H1 (cell line): ENCODE results near the gene NAA40. TPM values are rescaled to one million over a fixed set of nuclear protein-coding genes. Genes with fewer than 3 reads are reported as not detected.
"Not testable (repeated sequence)": the region's sequence is repeated elsewhere in the genome, so short reads cannot be mapped to it uniquely, and the experiment has no call there.

Experiments used
- CTCF ChIA-PET: fragments of 300-600 bp; sonication (Branson Sonifier 250); formaldehyde crosslinking; loops from one replicate; lab custom pipeline; 2021; ENCODE audit not compliant: partially characterized antibody; lab: Charles Lee
- POLR2A ChIA-PET: fragments of 300-600 bp; sonication (Branson Sonifier 250); formaldehyde crosslinking; loops from one replicate; lab custom pipeline; 2021; ENCODE audit warnings: inconsistent platforms; ENCODE audit not compliant: partially characterized antibody; lab: Charles Lee
- DNase-seq, 2 experiments: peaks; one replicate each; pipeline versions ENCODE4 v3.0.0 to v3.0.0-alpha.2; 2010 to 2022; ENCODE audit warnings: low spot score in 2 of 2, low read depth in 1 of 2, mixed read lengths in 1 of 2
- FAIRE-seq: peaks from 2 replicates; lab custom pipeline; 2011; peaks lifted over from hg19 to GRCh38; lab: Jason Lieb, UNC
- H2AFZ ChIP-seq: 2 replicates; pipeline ENCODE4 v1.8.1; 2012; ENCODE audit warnings: low read length, inconsistent platforms
- H2AK5ac ChIP-seq: 2 replicates; pipeline ENCODE4 v1.6.1; 2013; ENCODE audit warnings: low read depth, low read length
- H2BK120ac ChIP-seq: replicated peaks from 2 replicates; pipeline ENCODE3; 2013; ENCODE audit warnings: low read depth, low read length, inconsistent platforms
- H2BK12ac ChIP-seq: 2 replicates; pipeline ENCODE4 v1.6.1; 2013; ENCODE audit warnings: low read depth, low read length
- H2BK15ac ChIP-seq: 2 replicates; pipeline ENCODE4 v1.6.1; 2013; ENCODE audit warnings: low read length
- H2BK20ac ChIP-seq: 2 replicates; pipeline ENCODE4 v1.6.1; 2013; ENCODE audit warnings: low read length
- H2BK5ac ChIP-seq: 2 replicates; pipeline ENCODE4 v1.6.1; 2013; ENCODE audit warnings: low read depth, low read length
- H3K14ac ChIP-seq: 2 replicates; pipeline ENCODE4 v1.6.1; 2013; ENCODE audit warnings: inconsistent platforms; ENCODE audit not compliant: insufficient read length
- H3K18ac ChIP-seq: 2 replicates; pipeline ENCODE4 v1.6.1; 2013; ENCODE audit warnings: low read length; ENCODE audit errors: extremely low read depth
- H3K23ac ChIP-seq: 2 replicates; pipeline ENCODE4 v1.6.1; 2013; ENCODE audit warnings: inconsistent platforms; ENCODE audit not compliant: insufficient read length
- H3K23me2 ChIP-seq: 2 replicates; pipeline ENCODE4 v1.6.1; 2013; ENCODE audit warnings: low read depth, low read length
- H3K27ac ChIP-seq: 2 replicates; pipeline ENCODE4 v1.6.1; 2011; ENCODE audit warnings: low read depth, low read length, inconsistent platforms
- H3K27me3 ChIP-seq, 4 experiments: replicated peaks in 1 of 4; 1 replicate in 1 of 4; 2 replicates in 3 of 4; pipeline versions ENCODE4 v1.6.1 to v1.8.1; 2011 to 2013; ENCODE audit warnings: low read length in 3 of 4, mild to moderate bottlenecking in 3 of 4, inconsistent platforms in 2 of 4, mixed read lengths in 2 of 4, moderate library complexity in 1 of 4; ENCODE audit not compliant: control insufficient read depth in 3 of 4, insufficient read depth in 3 of 4; ENCODE audit errors: extremely low read depth in 1 of 4
- H3K36me3 ChIP-seq, 4 experiments: 2 replicates each; pipeline versions ENCODE4 v1.6.1 to v1.8.1; 2011 to 2013; ENCODE audit warnings: mild to moderate bottlenecking in 4 of 4, low read length in 3 of 4, moderate library complexity in 2 of 4, control low read depth in 1 of 4, inconsistent platforms in 1 of 4; ENCODE audit not compliant: insufficient read depth in 4 of 4, control insufficient read depth in 2 of 4
- H3K4ac ChIP-seq: replicated peaks from 2 replicates; pipeline ENCODE3; 2013; ENCODE audit warnings: low read length, low read depth, mixed read lengths, inconsistent platforms; ENCODE audit not compliant: insufficient read length
- H3K4me1 ChIP-seq, 4 experiments: replicated peaks in 1 of 4; 1 replicate in 1 of 4; 2 replicates in 3 of 4; pipeline versions ENCODE4 v1.6.1 to v1.8.1; 2011 to 2013; ENCODE audit warnings: low read length in 3 of 4, inconsistent platforms in 2 of 4, mixed read lengths in 1 of 4; ENCODE audit not compliant: insufficient read depth in 4 of 4, control insufficient read depth in 3 of 4
- H3K4me2 ChIP-seq, 2 experiments: 2 replicates each; pipeline versions ENCODE4 v1.6.1 to v1.8.1; 2011 to 2013; ENCODE audit warnings: low read depth in 2 of 2, low read length in 2 of 2, control low read depth in 1 of 2, inconsistent platforms in 1 of 2, mild to moderate bottlenecking in 1 of 2; ENCODE audit not compliant: insufficient read depth in 1 of 2
- H3K4me3 ChIP-seq, 4 experiments: fragments of 200-600, 300-600 bp in 1 of 4; sonication (generic), shearing (Covaris generic), sonication (Bioruptor Twin) in 1 of 4; 2 replicates each; pipeline versions ENCODE4 v1.5.1 to v1.8.1; 2011 to 2016; ENCODE audit warnings: low read length in 4 of 4, low read depth in 3 of 4, control low read depth in 2 of 4, inconsistent platforms in 2 of 4, mild to moderate bottlenecking in 2 of 4, mixed read lengths in 1 of 4, moderate library complexity in 1 of 4; ENCODE audit not compliant: insufficient read depth in 2 of 4; ENCODE audit errors: extremely low read depth in 1 of 4
- H3K56ac ChIP-seq: replicated peaks from 2 replicates; pipeline ENCODE3; 2013; ENCODE audit warnings: low read depth, mild to moderate bottlenecking, mixed read lengths, low read length, inconsistent platforms; ENCODE audit not compliant: insufficient read length
- H3K79me1 ChIP-seq: 2 replicates; pipeline ENCODE4 v1.6.1; 2013; ENCODE audit warnings: low read depth, low read length, control low read depth
- H3K79me2 ChIP-seq, 2 experiments: 2 replicates each; pipeline versions ENCODE4 v1.6.1 to v1.8.1; 2012 to 2013; ENCODE audit warnings: low read length in 2 of 2, mild to moderate bottlenecking in 2 of 2, inconsistent platforms in 1 of 2; ENCODE audit not compliant: insufficient read depth in 2 of 2, control insufficient read depth in 1 of 2
- H3K9ac ChIP-seq, 4 experiments: replicated peaks in 1 of 4; 1 replicate in 1 of 4; 2 replicates in 3 of 4; pipeline versions ENCODE4 v1.6.1 to v1.8.1; 2011 to 2013; ENCODE audit warnings: low read depth in 3 of 4, low read length in 3 of 4, control low read depth in 2 of 4, mild to moderate bottlenecking in 2 of 4, moderate library complexity in 2 of 4, inconsistent platforms in 1 of 4; ENCODE audit errors: extremely low read depth in 1 of 4
- H3K9me3 ChIP-seq, 2 experiments: 2 replicates each; pipeline versions ENCODE4 v1.6.1 to v1.8.1; 2012 to 2013; ENCODE audit warnings: mild to moderate bottlenecking in 2 of 2, moderate library complexity in 2 of 2, control low read depth in 1 of 2, inconsistent platforms in 1 of 2, low read depth in 1 of 2, low read length in 1 of 2, mixed read lengths in 1 of 2; ENCODE audit not compliant: insufficient read depth in 2 of 2
- H4K20me1 ChIP-seq, 2 experiments: replicated peaks in 1 of 2; 2 replicates each; pipeline versions ENCODE3 to v1.8.1; 2011 to 2013; ENCODE audit warnings: inconsistent platforms in 2 of 2, low read length in 2 of 2, mild to moderate bottlenecking in 1 of 2; ENCODE audit not compliant: insufficient read depth in 2 of 2, control insufficient read depth in 1 of 2
- H4K5ac ChIP-seq: 2 replicates; pipeline ENCODE4 v1.6.1; 2013; ENCODE audit warnings: low read length, low read depth, mixed read lengths, inconsistent platforms; ENCODE audit not compliant: insufficient read length
- H4K8ac ChIP-seq: 2 replicates; pipeline ENCODE4 v1.8.0; 2013; ENCODE audit warnings: mild to moderate bottlenecking, moderate library complexity, low read length, inconsistent platforms; ENCODE audit not compliant: insufficient read depth; ENCODE audit errors: extremely low read depth
- H4K91ac ChIP-seq: replicated peaks from 2 replicates; pipeline ENCODE3; 2013; ENCODE audit warnings: low read length, mixed read lengths, inconsistent platforms; ENCODE audit not compliant: insufficient read length
- WGBS, 2 experiments: shearing (Covaris generic) in 1 of 2; methylation state at CpG; one replicate each; pipeline versions ENCODE4 v1.1.6 to v1.1.7; 2013 to 2015; ENCODE audit warnings: low lambda C conversion rate in 2 of 2, mixed read lengths in 2 of 2, inconsistent platforms in 1 of 2, low coverage in 1 of 2, missing lambda C conversion rate in 1 of 2; ENCODE audit not compliant: insufficient replicate concordance in 2 of 2, insufficient coverage in 1 of 2, insufficient read length in 1 of 2; ENCODE audit errors: extremely low coverage in 1 of 2, missing lambda C conversion rate in 1 of 2; 5-methylcytosine and 5-hydroxymethylcytosine counted together
- polyA plus RNA-seq, 7 experiments: library from polyadenylated mRNA; depleted of rRNA in 3 of 7; stranded (reverse) in 5 of 7; unstranded in 2 of 7; fragments of >200 nt in 5 of 7; fragments of 200-250 nt in 2 of 7; gene quantifications; 1 replicate in 5 of 7; 2 replicates in 1 of 7; 4 replicates in 1 of 7; pipeline versions ENCODE4 v1.2.1 to v1.2.3, GENCODE V29; 2011 to 2013; ENCODE audit warnings: missing spikeins in 2 of 7, mixed read lengths in 2 of 7
- total RNA-seq: library from RNA; stranded (reverse); fragmentation: NEBNext Ultra II Directional; extraction: Animal tissue kit (Norgen Biotek cat#: 25700); gene quantifications from 2 replicates; pipeline ENCODE4 v1.2.1, GENCODE V29; 2021

The NAA40 gene
- total and polyA plus RNA-seq, 2 of the 8 experiments (the other 6 are each of a cell fraction or from before 2014, with no cell fraction given), result 20.0 to 31.1 TPM

GRCh38 chr11:63963895-63964294 is 25.1 kb downstream of the NAA40 start:
- WGBS, 2 experiments, result 92% methylated on average over 4 of the region's 4 CpGs; no CpG with 5 or more reads in 1 of the 2 experiments
- CTCF ChIA-PET, result interaction anchor here (1.0 to 1.6 kb wide), 3 partner anchors 16 to 63 kb away, joined by 3 to 5 read pairs (median 3); no protein-coding TSS in a partner anchor

More at GRCh38 chr11:63963895-63964294, 25.1 kb downstream of the NAA40 start:
- H3K4me1 ChIP-seq, H3K4ac ChIP-seq, H3K4me2 ChIP-seq, H3K23me2 ChIP-seq, H4K8ac ChIP-seq, H3K23ac ChIP-seq, H2BK5ac ChIP-seq, H3K79me1 ChIP-seq, H2BK12ac ChIP-seq, H4K5ac ChIP-seq, H3K4me3 ChIP-seq, H2BK20ac ChIP-seq, H2AFZ ChIP-seq, FAIRE-seq, H3K79me2 ChIP-seq, H4K91ac ChIP-seq, H2BK15ac ChIP-seq, H2BK120ac ChIP-seq, H3K18ac ChIP-seq, H3K36me3 ChIP-seq, H3K14ac ChIP-seq, H3K9me3 ChIP-seq, H3K27ac ChIP-seq, H3K9ac ChIP-seq, H2AK5ac ChIP-seq, DNase-seq, H4K20me1 ChIP-seq, H3K56ac ChIP-seq: not testable (repeated sequence)
- peaks cover 0 to 11% (median 0%) of the 10 kb centered on the region in 4 experiments; a peak in 2 of 7 replicates for H3K27me3 ChIP-seq
- POLR2A ChIA-PET, result interaction anchor here (1.6 to 5.4 kb wide), 5 partner anchors 11 to 43 kb away, joined by 3 to 31 read pairs (median 5); no protein-coding TSS in a partner anchor
